BJ (cell line): ENCODE data around the gene TTLL10. TPM values are rescaled to one million over a fixed set of nuclear protein-coding genes. Genes with fewer than 3 reads are reported as not detected.

Experiments used
- CTCF ChIA-PET: fragments of 350-600 bp; formaldehyde crosslinking; extraction: SDS; loops from one replicate; lab custom pipeline; 2021; ENCODE audit warnings: antibody characterized with exemption, inconsistent platforms; lab: Yijun Ruan, JAX
- POLR2A ChIA-PET: fragments of 300-600 bp; sonication (Branson Sonifier 250); formaldehyde crosslinking; extraction: SDS; loops from one replicate; lab custom pipeline; 2021; ENCODE audit warnings: antibody characterized with exemption; lab: Charles Lee
- DNase-seq: peaks from one replicate; pipeline ENCODE4 v3.0.0-alpha.2; 2011; ENCODE audit warnings: low read depth
- H3K27me3 ChIP-seq: 2 replicates; pipeline ENCODE4 v1.6.0; 2011; ENCODE audit warnings: low read length; ENCODE audit not compliant: control insufficient read depth, insufficient read depth
- H3K36me3 ChIP-seq: 2 replicates; pipeline ENCODE4 v1.5.1; 2011; ENCODE audit warnings: low read length; ENCODE audit not compliant: control insufficient read depth, insufficient read depth
- H3K4me3 ChIP-seq: 2 replicates; pipeline ENCODE4 v1.5.1; 2011; ENCODE audit warnings: low read depth, mild to moderate bottlenecking, control low read depth, low read length
- CTCF ChIP-seq: IDR thresholded peaks from 2 replicates; pipeline ENCODE4 v1.5.1; 2011; ENCODE audit warnings: low read depth, mild to moderate bottlenecking, control low read depth, inconsistent platforms, low read length, moderate library complexity; ENCODE audit not compliant: insufficient read depth
- polyA plus RNA-seq: library from polyadenylated mRNA; depleted of rRNA; stranded (reverse); fragments of >200 nt; gene quantifications from 2 replicates; pipeline ENCODE4 v1.2.3, GENCODE V29; 2011

The TTLL10 gene
- polyA plus RNA-seq, 1 experiment = not detected

GRCh38 chr1:1185101-1185765 lies 11.6 kb downstream of the TTLL10 start:
- CTCF ChIA-PET = interaction anchor here (1.8 kb wide), 1 partner anchor 12 kb away, joined by 3 read pairs; no protein-coding TSS in a partner anchor
- no peaks in the 10 kb centered on the region for H3K27me3 ChIP-seq

GRCh38 chr1:1187938-1188337 lies 14.3 kb downstream of the TTLL10 start:
- ChIA-PET CTCF (interaction anchor here (1.6 kb wide), 2 partner anchors 12 to 66 kb away, joined by 3 read pairs; no protein-coding TSS in a partner anchor), POLR2A (no interaction called here)
- H3K4me3 ChIP-seq = no peak overlapping the region
- H3K36me3 ChIP-seq = no peaks in the 10 kb centered on the region
- DNase-seq = no peak
- H3K27me3 ChIP-seq = no peaks in the 10 kb centered on the region
- TF ChIP-seq CTCF = no peak

More at GRCh38 chr1:1185101-1185765, 11.6 kb downstream of the TTLL10 start:
- DNase-seq = no peak
- no peaks in the 10 kb centered on the region for H3K36me3 ChIP-seq
- no peak overlapping the region for H3K4me3 ChIP-seq
- POLR2A ChIA-PET = no interaction called here
- no peak for TF ChIP-seq CTCF

- POLR2A ChIA-PET = no interaction called here
- Histone ChIP-seq H3K4me3 (no peak overlapping the region), H3K27me3 (no peaks in the 10 kb centered on the region), H3K36me3 (no peaks in the 10 kb centered on the region)
- no peak for DNase-seq
- no peak for TF ChIP-seq CTCF
- CTCF ChIA-PET = interaction anchor here (1.6 kb wide), 1 partner anchor 10 kb away, joined by 3 read pairs; no protein-coding TSS in a partner anchor
These were observed 15.4 kb downstream of the TTLL10 start for GRCh38 chr1:1189111-1189510.

- POLR2A ChIA-PET = interaction anchor here (0.6 kb wide), 1 partner anchor 39 kb away, joined by 6 read pairs; no protein-coding TSS in a partner anchor
These were observed 18.1 kb downstream of the TTLL10 start for GRCh38 chr1:1191734-1192133.

More at GRCh38 chr1:1191734-1192133, 18.1 kb downstream of the TTLL10 start:
- Histone ChIP-seq H3K27me3 (no peaks in the 10 kb centered on the region), H3K36me3 (no peaks in the 10 kb centered on the region), H3K4me3 (no peak overlapping the region)
- CTCF ChIA-PET = no interaction called here
- DNase-seq = no peak
- no peak for TF ChIP-seq CTCF
